NK-92 (cell line): ENCODE results near the gene TRPM2.

ENCODE experiments used
- DNase-seq: peaks from one replicate; lab custom pipeline; 2025; ENCODE audit not compliant: unreplicated experiment; lab: John Stamatoyannopoulos, UW

The TRPM2 gene

DNA sequence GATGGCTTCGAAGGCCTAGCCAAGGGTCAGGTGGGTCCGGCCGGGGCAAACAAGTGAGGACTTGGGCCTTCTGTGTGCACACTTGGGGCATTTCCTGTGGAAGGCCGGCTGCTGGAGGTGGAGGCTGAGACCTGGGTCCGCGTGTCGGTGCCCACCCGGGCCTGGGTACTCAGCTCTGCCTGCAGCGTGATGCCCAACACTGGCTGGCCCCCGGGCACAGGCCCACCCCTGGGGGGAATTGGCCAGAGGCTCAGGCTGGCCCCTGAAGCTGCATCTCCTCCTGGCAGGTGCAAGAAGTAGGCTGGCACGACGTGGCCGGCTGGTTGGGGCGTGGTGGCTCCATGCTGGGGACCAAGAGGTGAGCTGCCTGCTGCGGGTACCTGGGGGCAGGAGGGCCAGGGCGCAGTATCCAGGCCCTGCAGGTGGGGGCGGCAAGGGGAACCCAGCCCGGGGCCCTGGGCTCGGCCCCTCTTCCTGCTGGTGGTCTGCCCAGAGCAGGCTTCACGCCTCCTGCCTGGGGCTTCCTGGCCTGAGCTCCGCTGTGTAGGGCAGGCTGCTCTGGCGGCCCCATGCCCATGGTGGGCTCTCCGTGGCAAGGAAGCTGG lies 31.5 kb upstream of the TRPM2 start:
- no peak for DNase-seq

GRCh38 chr21:44322621-44323325 lies 30.6 kb upstream of the TRPM2 start:
- DNase-seq: no peak

- no peak for DNase-seq
These were observed 29.8 kb upstream of the TRPM2 start for GRCh38 chr21:44323591-44323990.

- no peak for DNase-seq
These were observed 29.1 kb upstream of the TRPM2 start for GRCh38 chr21:44324106-44324853.

GRCh38 chr21:44324854-44325107 lies 28.6 kb upstream of the TRPM2 start:
- no peak for DNase-seq

GRCh38 chr21:44325386-44326271 lies 27.8 kb upstream of the TRPM2 start:
- DNase-seq: no peak

DNA sequence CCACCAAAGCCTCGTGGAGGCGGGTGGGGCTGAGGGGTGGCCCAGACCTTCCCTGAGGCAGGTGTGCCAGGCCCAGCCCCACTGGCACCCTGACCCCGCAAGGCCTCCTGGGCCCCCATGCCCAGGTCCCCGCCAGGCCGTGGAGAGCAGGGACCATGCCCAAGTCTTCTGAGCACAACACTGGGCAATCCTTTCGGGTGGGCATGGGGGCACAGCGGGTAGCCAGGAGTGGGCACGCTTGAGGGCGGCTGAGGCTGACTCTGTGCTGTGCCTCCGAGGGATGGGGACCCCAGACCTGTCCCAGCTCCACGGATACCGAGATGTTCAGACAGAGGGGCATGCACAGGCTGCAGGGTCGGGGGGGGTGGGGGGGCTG lies 27.2 kb upstream of the TRPM2 start:
- no peak for DNase-seq

DNA sequence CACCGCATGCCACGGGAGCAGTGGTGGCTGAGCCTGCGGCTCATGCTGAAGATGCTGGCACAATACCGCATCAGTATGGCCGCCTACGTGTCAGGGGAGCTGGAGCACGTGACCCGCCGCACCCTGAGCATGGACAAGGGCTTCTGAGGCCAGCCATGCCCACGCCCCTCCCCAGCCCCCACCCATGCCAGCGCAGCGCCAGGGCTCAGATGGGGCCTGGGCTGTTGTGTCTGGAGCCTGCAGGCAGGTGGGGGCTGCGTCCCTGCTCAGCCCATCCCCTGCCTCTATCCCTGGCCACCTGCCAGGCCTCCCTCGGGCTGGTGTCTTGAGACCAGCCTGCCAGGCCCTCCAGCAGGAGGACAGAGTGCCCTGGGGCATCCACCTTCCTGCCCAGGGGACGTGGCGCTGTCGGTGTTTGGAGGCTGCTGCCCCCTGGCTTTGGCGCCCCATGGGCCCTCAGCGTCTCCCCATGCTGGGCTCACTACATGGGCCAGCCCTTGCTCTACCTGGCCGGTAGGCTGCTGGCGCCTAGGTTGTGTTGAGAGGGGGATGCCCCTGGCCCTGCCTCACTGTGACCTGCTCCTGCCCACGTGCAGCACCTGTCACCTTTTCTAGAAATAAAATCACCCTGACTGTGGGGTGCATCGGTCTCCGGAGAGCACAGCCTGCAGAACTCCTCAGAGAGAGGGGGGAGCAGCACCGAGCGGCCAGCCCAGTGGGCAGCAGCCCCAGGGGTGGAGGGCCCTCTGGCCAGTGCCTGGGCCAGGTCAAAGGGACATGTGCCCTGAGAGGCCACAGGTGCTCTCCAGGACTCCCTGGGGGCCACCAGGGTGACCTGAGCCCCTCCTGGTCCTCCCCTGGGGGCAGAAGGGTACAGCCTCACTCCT lies 26.5 kb upstream of the TRPM2 start:
- no peak for DNase-seq

GRCh38 chr21:44327603-44327974 lies 25.8 kb upstream of the TRPM2 start:
- DNase-seq: no peak

DNA sequence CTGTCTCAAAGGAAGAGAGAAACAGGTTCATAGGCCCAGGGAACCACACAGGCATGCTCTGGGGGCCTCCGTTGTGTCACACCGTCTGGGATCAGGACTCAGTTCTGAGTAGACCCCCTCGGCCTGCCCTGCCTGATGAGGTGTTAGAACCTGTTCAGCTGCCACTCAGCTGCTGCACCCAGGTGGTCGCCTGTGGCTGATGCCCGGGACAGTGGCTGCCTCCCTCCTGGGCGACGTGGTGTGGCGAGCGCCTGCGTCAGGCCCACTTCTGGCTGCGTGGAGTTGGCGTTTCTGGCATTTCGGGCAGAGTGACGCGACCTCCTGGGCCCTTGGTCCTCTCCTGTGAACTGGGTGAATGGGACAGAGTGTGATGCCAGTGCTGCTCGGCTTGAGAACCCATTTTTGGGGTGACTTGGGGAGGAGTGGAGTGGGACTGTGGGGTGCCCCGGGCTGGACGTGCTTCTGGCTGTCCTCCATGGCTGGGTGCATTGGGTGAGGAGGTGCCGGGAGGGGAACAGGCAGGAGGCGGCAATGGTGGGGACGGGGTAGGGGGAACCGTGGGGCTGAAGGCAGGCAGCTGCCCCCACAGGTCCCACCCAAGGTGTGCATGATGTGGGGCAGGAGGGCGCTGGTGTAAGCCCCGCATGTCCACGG lies 25.1 kb upstream of the TRPM2 start:
- DNase-seq: no peak

- DNase-seq: no peak
These were observed 24.1 kb upstream of the TRPM2 start for GRCh38 chr21:44329086-44329889.

DNA sequence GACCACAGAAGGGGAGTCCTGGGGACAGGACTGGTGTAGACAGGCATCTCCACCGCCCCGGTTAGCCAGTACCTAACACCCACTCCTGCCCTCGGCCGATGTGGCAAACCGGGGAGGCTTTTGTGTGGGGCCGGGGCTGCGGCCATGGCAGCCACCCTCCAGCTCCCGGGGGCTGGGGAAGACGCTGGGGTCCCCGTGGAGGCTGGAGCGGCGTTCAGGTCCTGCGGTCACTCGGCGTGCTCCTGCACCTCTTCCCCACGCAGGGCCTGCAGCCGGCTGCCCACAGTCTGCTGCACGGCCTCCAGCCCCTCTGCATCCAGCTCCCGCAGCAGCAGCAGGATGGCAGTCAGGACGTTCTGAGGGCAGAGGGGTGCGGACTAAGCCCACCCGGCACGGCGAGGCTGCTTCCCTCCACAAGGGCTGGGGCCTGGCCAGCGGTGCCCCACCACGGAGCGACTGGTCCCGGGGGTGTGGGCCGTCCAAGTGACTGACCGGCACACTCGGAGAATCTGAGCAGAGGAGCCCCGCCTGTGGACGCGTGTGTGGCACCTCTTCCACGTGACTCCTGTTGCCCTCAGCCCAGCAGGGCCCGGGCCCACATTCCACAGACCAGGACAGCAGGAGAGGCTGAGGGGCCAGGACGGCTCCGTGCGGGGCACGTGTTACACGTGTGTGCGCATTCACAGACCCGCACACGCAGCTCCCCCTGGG lies 23.3 kb upstream of the TRPM2 start:
- DNase-seq: no peak

DNA sequence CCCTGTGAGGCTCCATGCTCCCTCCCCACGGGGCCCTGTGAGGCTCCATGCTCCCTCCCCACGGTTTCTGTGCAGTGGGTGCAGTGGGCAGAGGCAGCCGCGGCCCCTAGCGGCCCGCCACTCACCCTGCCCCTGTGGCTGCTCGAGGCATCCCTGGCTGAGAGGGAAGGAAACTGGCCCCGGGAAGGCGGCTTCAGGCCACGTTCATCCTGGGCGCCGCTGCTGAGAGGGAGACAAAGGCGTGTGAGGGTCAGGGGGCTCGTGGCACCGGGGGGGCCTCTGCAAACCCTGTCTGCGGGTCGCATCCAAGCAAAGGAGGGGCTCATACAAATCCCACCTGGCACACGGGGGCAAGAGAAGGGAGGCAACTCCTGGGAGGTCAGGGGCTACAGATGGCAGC lies 22.7 kb upstream of the TRPM2 start:
- no peak for DNase-seq

DNA sequence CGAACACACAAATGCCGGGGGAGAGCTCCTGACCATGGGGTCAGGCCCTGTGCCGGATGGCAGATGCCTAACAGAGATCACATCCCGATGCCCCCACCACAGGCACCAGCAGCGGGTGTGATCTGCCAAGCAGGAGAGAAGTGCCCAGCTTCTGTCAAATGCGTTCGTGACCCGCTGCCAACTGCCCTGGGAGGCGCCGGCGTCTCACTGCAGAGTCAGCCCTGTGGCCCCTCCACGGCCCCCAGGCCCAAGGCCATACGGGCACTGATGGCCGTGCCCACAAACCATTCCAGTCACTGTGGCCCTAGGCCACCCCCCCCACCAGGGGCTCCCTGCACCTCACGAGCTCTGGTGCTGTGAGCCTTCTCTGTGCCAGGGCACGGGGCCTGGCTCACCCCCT lies 22.2 kb upstream of the TRPM2 start:
- DNase-seq: no peak

- DNase-seq: no peak
These were observed 21.6 kb upstream of the TRPM2 start for GRCh38 chr21:44331650-44332307.

DNA sequence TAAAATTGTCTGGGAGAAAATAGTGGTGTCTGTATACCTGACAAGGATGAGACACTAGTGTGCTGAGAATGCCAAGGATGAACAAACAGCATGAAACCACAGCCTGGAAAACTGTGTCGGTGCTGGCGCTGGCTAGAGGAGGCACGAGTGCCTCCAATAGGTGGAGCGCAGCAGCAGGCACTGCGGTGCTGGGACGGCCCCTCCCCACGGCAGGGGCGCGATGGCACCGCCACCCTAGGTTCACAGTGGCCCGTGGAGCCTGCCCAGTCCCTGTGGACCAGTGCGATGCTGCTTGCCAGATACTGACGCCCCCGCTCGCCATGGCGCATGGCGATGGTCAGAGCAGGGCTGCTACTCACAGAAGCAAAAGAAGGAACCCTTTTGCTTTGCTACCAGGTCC lies 21.0 kb upstream of the TRPM2 start:
- DNase-seq: no peak

DNA sequence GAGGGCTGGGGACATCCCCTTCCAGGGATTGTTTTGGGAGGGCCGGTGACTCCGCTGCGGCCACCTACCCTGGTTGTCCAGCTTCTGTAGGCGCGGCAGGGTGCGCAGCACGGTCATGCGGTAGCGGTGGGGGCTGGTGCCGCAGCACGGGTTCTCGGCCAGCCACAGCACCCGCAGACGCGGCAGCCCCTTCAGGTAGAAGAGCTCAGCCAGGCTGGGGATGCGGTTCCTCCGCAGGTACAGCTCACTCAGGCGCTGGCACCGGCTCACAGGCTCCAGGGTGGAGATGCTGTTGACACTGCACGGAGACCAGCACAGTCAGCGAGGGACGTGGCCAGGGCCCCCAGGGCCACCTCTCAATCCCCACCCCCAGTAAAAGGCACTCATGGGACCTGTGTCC lies 20.5 kb upstream of the TRPM2 start:
- no peak for DNase-seq
